ENCODE measurements around the gene TDRD12. TPM values are rescaled to one million over a fixed set of nuclear protein-coding genes. Genes with fewer than 3 reads are reported as not detected.

The TDRD12 gene
- total and polyA plus RNA-seq, 2 donors (not counting 3 experiments of a cell fraction or from before 2014, with no cell fraction given), result 0.03 to 0.09 TPM

DNA sequence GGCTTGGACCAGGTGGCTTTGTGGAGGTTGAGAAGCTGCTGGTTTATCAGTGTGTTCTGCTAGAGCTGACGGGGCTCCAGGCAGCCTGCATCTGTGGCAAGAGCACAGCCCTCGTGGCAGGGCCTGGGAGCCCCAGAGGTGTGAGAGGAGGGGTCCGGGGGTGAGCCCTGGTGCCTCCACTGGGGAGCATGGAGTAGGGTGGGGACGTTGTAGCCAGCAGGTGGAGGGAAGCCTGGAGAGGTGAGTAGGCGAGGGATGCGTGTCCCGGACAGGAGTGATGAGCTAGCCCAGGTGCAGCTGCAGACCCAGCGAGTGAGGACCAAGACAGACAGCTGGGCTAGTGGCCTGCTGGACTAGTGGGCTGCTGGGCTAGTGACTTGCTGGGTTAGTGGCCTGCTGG is 99.0 kb downstream of the TDRD12 start:
- Histone ChIP-seq H3K4me2 (ENCODE audit: insufficient read depth, low read length) (no peak overlapping the region), H3K79me2 (ENCODE audit: control insufficient read depth, insufficient read depth, low read length) (no peaks in the 10 kb centered on the region), H4K20me1 (replicated peaks; ENCODE audit: control insufficient read depth, extremely low read depth, insufficient read depth, low read length) (no peaks in the 10 kb centered on the region), H3K9me3 (replicated peaks; ENCODE audit: control insufficient read depth, insufficient read depth, low read length) (no peaks in the 10 kb centered on the region), H3K9me1 (replicated peaks; ENCODE audit: control insufficient read depth, extremely low read depth, insufficient read depth, low read length) (no peaks in the 10 kb centered on the region), H2AFZ (ENCODE audit: low read depth, low read length) (no peak overlapping the region), H3K9ac (replicated peaks; ENCODE audit: extremely low read depth, insufficient read depth, low read length) (no peak overlapping the region), H3K4me1 (ENCODE audit: control insufficient read depth, extremely low read depth, insufficient read depth, low read length) (no peaks in the 10 kb centered on the region), H3K27me3 (ENCODE audit: control insufficient read depth in 2 of 2, insufficient read depth in 2 of 2, low read length in 2 of 2) (no peaks in the 10 kb centered on the region), H3K4me3 (replicated peaks in 1 of 3; ENCODE audit: insufficient read depth in 1 of 3, low read depth in 1 of 3, low read length in 3 of 3) (no peak overlapping the region), H3K27ac (ENCODE audit: insufficient read depth, low read depth, low read length) (no peak overlapping the region), H3K36me3 (ENCODE audit: control insufficient read depth in 2 of 2, extremely low read depth in 1 of 2, insufficient read depth in 2 of 2, low read length in 2 of 2) (no peaks in the 10 kb centered on the region)
- intact Hi-C loops (cut with micrococcal nuclease), result no loop called here
- POLR2A ChIA-PET, result no interaction called here
- no TSS peak for BruUV-seq (replicated peaks)
- TF ChIP-seq MYC (IDR thresholded peaks at IDR 0.05; ENCODE audit: low read depth, low read length) (no peak), CTCF (IDR thresholded peaks at IDR 0.05; ENCODE audit: extremely low read depth in 1 of 2, insufficient read depth in 1 of 2, low read depth in 1 of 2, low read length in 2 of 2) (no peak), JUN (IDR thresholded peaks at IDR 0.05; ENCODE audit: borderline replicate concordance, insufficient read depth, insufficient read length, low read depth) (no peak), FOS (IDR thresholded peaks at IDR 0.05; ENCODE audit: borderline replicate concordance, insufficient read depth, low read length) (no peak), POLR2AphosphoS5 (IDR thresholded peaks at IDR 0.05; ENCODE audit: insufficient read depth, low read depth, low read length) (no peak), EZH2 (IDR thresholded peaks at IDR 0.05; ENCODE audit: borderline replicate concordance, low read depth, low read length, severe bottlenecking) (no peak), GATA2 (IDR thresholded peaks at IDR 0.05; ENCODE audit: insufficient read depth, insufficient read length, low read depth, low read length) (no peak), POLR2A (IDR thresholded peaks at IDR 0.05; ENCODE audit: low read depth, low read length) (no peak)
- TF ChIP-seq, protein P1, sequence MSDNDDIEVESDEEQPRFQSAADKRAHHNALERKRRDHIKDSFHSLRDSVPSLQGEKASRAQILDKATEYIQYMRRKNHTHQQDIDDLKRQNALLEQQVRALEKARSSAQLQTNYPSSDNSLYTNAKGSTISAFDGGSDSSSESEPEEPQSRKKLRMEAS (IDR thresholded peaks at IDR 0.05; ENCODE audit: insufficient read depth, insufficient read length), result no peak
- CTCF ChIA-PET, result interaction anchor here (0.7 kb wide), 1 partner anchor 45 kb away, joined by 3 read pairs; no protein-coding TSS in a partner anchor
- DNase-seq (ENCODE audit: low read depth, low spot score), result no peak
- dilution Hi-C loops (cut with MboI; ENCODE audit: extremely low pct_ligation_motif_present, low sequenced_read_pairs), result no loop called here
- no peak for FAIRE-seq
